ENCODE measurements around the gene GRM7.

The GRM7 gene

GRCh38 chr3:7568526-7569184 lies 707.7 kb downstream of the GRM7 start:
- TF ChIP-seq REST (IDR thresholded peaks at IDR 0.05; ENCODE audit: insufficient read depth in 1 of 2, low read depth in 2 of 2, low read length in 2 of 2) (no peak), SIN3A (IDR thresholded peaks at IDR 0.05; ENCODE audit: borderline replicate concordance, insufficient read depth, low read length) (no peak)

GRCh38 chr3:7573330-7573729 lies 712.4 kb downstream of the GRM7 start:
- no peak for TF ChIP-seq REST (IDR thresholded peaks at IDR 0.05; ENCODE audit: insufficient read depth in 1 of 2, low read depth in 2 of 2, low read length in 2 of 2)

GRCh38 chr3:7574435-7574834 lies 713.5 kb downstream of the GRM7 start:
- TF ChIP-seq REST (IDR thresholded peaks at IDR 0.05; ENCODE audit: insufficient read depth in 1 of 2, low read depth in 2 of 2, low read length in 2 of 2) (no peak), SIN3A (IDR thresholded peaks at IDR 0.05; ENCODE audit: borderline replicate concordance, insufficient read depth, low read length) (no peak), POLR2AphosphoS5 (IDR thresholded peaks at IDR 0.05; ENCODE audit: low read depth, low read length) (no peak)

DNA sequence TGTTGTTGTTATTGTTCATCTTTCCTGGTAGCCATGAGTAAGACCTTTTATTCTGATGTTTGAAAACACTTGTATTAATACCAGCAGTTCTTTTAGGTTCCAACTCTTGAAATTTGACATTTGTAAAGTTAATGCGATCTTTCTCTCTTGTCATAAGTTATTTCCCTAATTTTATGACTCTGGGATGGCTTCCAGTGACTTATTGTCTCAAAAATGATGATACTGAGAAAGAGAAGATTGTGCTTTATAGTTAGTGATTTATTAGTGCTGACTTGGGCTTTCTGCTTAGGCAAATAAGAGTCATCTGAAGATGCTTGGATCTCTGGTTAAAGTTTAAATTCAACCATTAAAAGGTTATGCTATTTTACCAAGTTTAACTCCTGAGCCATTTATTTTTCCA lies 715.2 kb downstream of the GRM7 start:
- TF ChIP-seq REST (IDR thresholded peaks at IDR 0.05; ENCODE audit: insufficient read depth in 1 of 2, low read depth in 2 of 2, low read length in 2 of 2): no peak
- no peak for TF ChIP-seq TAF1 (IDR thresholded peaks at IDR 0.05; ENCODE audit: borderline replicate concordance, insufficient read depth, low read length)
- no peak for TF ChIP-seq SIN3A (IDR thresholded peaks at IDR 0.05; ENCODE audit: borderline replicate concordance, insufficient read depth, low read length)
- TF ChIP-seq POLR2AphosphoS5 (IDR thresholded peaks at IDR 0.05; ENCODE audit: low read depth, low read length): no peak
- TF ChIP-seq FOXP2 (optimal IDR thresholded peaks at IDR 0.05; ENCODE audit: borderline replicate concordance, extremely low read depth, extremely low read length, insufficient read depth): no peak

DNA sequence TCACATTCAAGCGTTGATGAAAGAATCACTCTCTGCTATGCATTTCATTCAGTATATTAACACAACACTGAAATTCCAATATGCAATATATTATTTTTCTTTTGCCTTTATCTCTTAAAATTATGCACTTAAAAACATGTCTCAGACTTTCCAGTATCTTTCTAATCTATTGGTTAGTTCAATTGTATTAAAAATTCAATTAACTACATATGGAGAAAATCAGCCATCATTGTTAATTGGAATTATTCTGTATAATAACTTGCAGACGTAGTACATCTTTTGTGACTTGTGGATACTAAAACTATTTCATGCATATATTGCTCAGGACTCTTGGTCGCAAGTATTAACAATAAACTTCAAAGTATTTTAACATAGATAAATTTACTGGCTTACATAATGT lies 715.6 kb downstream of the GRM7 start:
- TF ChIP-seq SIN3A (IDR thresholded peaks at IDR 0.05; ENCODE audit: borderline replicate concordance, insufficient read depth, low read length) (no peak), TAF1 (IDR thresholded peaks at IDR 0.05; ENCODE audit: borderline replicate concordance, insufficient read depth, low read length) (no peak), POLR2AphosphoS5 (IDR thresholded peaks at IDR 0.05; ENCODE audit: low read depth, low read length) (no peak), REST (IDR thresholded peaks at IDR 0.05; ENCODE audit: insufficient read depth in 1 of 2, low read depth in 2 of 2, low read length in 2 of 2) (no peak), FOXP2 (optimal IDR thresholded peaks at IDR 0.05; ENCODE audit: borderline replicate concordance, extremely low read depth, extremely low read length, insufficient read depth) (no peak)

Data from PFSK-1 (cell line).